ENCODE results near the gene UAP1.

DNA sequence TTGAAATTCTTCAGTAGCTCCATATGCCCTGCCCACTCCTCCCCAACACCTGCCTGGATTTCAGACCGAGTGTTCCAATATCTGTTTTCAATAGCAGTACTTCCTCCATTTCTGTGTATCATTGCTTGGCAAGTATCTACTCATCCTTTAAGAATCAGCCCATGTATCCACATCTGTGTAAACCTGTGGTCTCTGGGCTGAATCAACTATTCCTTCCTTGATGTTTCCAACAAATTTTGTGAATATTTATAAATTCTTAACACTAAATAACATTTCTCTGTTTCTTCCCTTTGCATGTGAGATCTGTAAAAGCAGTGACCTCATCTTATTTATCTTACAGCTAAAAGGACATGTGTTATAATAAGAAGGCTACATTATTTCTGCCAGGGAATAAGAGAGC lies 26.0 kb upstream of the UAP1 start:
- TF ChIP-seq POLR2A (IDR thresholded peaks at IDR 0.05; ENCODE audit: low read depth) = no peak
- TF ChIP-seq, protein P1, sequence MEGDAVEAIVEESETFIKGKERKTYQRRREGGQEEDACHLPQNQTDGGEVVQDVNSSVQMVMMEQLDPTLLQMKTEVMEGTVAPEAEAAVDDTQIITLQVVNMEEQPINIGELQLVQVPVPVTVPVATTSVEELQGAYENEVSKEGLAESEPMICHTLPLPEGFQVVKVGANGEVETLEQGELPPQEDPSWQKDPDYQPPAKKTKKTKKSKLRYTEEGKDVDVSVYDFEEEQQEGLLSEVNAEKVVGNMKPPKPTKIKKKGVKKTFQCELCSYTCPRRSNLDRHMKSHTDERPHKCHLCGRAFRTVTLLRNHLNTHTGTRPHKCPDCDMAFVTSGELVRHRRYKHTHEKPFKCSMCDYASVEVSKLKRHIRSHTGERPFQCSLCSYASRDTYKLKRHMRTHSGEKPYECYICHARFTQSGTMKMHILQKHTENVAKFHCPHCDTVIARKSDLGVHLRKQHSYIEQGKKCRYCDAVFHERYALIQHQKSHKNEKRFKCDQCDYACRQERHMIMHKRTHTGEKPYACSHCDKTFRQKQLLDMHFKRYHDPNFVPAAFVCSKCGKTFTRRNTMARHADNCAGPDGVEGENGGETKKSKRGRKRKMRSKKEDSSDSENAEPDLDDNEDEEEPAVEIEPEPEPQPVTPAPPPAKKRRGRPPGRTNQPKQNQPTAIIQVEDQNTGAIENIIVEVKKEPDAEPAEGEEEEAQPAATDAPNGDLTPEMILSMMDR (IDR thresholded peaks at IDR 0.05) = no peak

All from esophagus muscularis mucosa (tissue), 3 donors.